ENCODE measurements around the gene S100A12. TPM values are rescaled to one million over a fixed set of nuclear protein-coding genes. Genes with fewer than 3 reads are reported as not detected.

Gene S100A12
- polyA plus RNA-seq, 1 of the 3 experiments (the other 2 are of a cell fraction) = not detected

- CTCF ChIA-PET = interaction anchor here (1.8 to 2.8 kb wide), 3 partner anchors 11 to 129 kb away, joined by 5 to 11 read pairs (median 6); no protein-coding TSS in a partner anchor
- no peaks in the 10 kb centered on the region for H3K9me2 ChIP-seq
- H3K4me3 ChIP-seq (ENCODE audit: low read depth in 2 of 2, low read length in 1 of 2) = no peak overlapping the region
- H3F3A ChIP-seq (replicated peaks; ENCODE audit: insufficient read depth) = no peaks in the 10 kb centered on the region
- no peak overlapping the region for H3K9ac ChIP-seq
- TF ChIP-seq USF2 (IDR thresholded peaks at IDR 0.05; ENCODE audit: borderline replicate concordance, low read depth, low read length) (no peak), RAD21 (IDR thresholded peaks at IDR 0.05; ENCODE audit: low read length) (no peak), TAF1 (IDR thresholded peaks at IDR 0.05; ENCODE audit: borderline replicate concordance, low read depth, low read length) (no peak), CHD2 (IDR thresholded peaks at IDR 0.05; ENCODE audit: low read length, partially characterized antibody) (no peak), FOSL2 (IDR thresholded peaks at IDR 0.05; ENCODE audit: borderline replicate concordance, low read depth) (no peak), GABPA (IDR thresholded peaks at IDR 0.05; ENCODE audit: low read depth) (no peak), YY1 (IDR thresholded peaks at IDR 0.05; ENCODE audit: low read depth) (no peak), FOXM1 (IDR thresholded peaks at IDR 0.05; ENCODE audit: low read depth) (no peak), NFIC (IDR thresholded peaks at IDR 0.05; ENCODE audit: borderline replicate concordance) (no peak), MXI1 (IDR thresholded peaks at IDR 0.05; ENCODE audit: low read depth, low read length) (no peak), RXRA (IDR thresholded peaks at IDR 0.05; ENCODE audit: borderline replicate concordance, low read depth) (no peak)
- TF ChIP-seq, protein P1, sequence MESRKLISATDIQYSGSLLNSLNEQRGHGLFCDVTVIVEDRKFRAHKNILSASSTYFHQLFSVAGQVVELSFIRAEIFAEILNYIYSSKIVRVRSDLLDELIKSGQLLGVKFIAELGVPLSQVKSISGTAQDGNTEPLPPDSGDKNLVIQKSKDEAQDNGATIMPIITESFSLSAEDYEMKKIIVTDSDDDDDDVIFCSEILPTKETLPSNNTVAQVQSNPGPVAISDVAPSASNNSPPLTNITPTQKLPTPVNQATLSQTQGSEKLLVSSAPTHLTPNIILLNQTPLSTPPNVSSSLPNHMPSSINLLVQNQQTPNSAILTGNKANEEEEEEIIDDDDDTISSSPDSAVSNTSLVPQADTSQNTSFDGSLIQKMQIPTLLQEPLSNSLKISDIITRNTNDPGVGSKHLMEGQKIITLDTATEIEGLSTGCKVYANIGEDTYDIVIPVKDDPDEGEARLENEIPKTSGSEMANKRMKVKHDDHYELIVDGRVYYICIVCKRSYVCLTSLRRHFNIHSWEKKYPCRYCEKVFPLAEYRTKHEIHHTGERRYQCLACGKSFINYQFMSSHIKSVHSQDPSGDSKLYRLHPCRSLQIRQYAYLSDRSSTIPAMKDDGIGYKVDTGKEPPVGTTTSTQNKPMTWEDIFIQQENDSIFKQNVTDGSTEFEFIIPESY (IDR thresholded peaks at IDR 0.05; ENCODE audit: borderline replicate concordance, low read depth) = no peak
- TF ChIP-seq, protein P2, sequence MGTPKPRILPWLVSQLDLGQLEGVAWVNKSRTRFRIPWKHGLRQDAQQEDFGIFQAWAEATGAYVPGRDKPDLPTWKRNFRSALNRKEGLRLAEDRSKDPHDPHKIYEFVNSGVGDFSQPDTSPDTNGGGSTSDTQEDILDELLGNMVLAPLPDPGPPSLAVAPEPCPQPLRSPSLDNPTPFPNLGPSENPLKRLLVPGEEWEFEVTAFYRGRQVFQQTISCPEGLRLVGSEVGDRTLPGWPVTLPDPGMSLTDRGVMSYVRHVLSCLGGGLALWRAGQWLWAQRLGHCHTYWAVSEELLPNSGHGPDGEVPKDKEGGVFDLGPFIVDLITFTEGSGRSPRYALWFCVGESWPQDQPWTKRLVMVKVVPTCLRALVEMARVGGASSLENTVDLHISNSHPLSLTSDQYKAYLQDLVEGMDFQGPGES (IDR thresholded peaks at IDR 0.05; ENCODE audit: low read depth, low read length) = no peak
- no peaks in the 10 kb centered on the region for H3K79me2 ChIP-seq (ENCODE audit: insufficient read depth)
- H3K27ac ChIP-seq (ENCODE audit: low read depth in 2 of 2, low read length in 1 of 2) = no peak overlapping the region
- H4K20me1 ChIP-seq (ENCODE audit: insufficient read depth) = no peaks in the 10 kb centered on the region
- no peak overlapping the region for H2AFZ ChIP-seq (ENCODE audit: low read depth)
- H3K4me1 ChIP-seq (ENCODE audit: control insufficient read depth in 1 of 2, insufficient read depth in 2 of 2, low read depth in 1 of 2, low read length in 1 of 2) = no peaks in the 10 kb centered on the region
- POLR2A ChIA-PET = no interaction called here
- H3K9me3 ChIP-seq = no peaks in the 10 kb centered on the region
- DNase-seq = no peak
- WGBS (ENCODE audit: low lambda C conversion rate) = 11% methylated on average over 6 of the region's 6 CpGs
- no peaks in the 10 kb centered on the region for H3K36me3 ChIP-seq (replicated peaks in 1 of 2; ENCODE audit: control insufficient read depth in 1 of 2, insufficient read depth in 2 of 2, low read length in 1 of 2)
- peaks cover 31% of the 10 kb centered on the region; the same call in 1 of the 2 replicates for H3K27me3 ChIP-seq (ENCODE audit: insufficient read depth)
- no peak overlapping the region for H3K4me2 ChIP-seq
Observed at GRCh38 chr1:153366261-153366660, 9.2 kb downstream of the S100A12 start.

GRCh38 chr1:153365696-153366095, 9.7 kb downstream of the S100A12 start:
- DNase-seq = no peak
- Histone ChIP-seq H3K36me3 (replicated peaks in 1 of 2; ENCODE audit: control insufficient read depth in 1 of 2, insufficient read depth in 2 of 2, low read length in 1 of 2) (no peaks in the 10 kb centered on the region), H2AFZ (ENCODE audit: low read depth) (no peak overlapping the region), H3F3A (replicated peaks; ENCODE audit: insufficient read depth) (no peaks in the 10 kb centered on the region), H4K20me1 (ENCODE audit: insufficient read depth) (no peaks in the 10 kb centered on the region), H3K9ac (no peak overlapping the region), H3K79me2 (ENCODE audit: insufficient read depth) (no peaks in the 10 kb centered on the region), H3K4me3 (ENCODE audit: low read depth in 2 of 2, low read length in 1 of 2) (no peak overlapping the region), H3K27me3 (ENCODE audit: insufficient read depth) (peaks cover 31% of the 10 kb centered on the region; the same call in 1 of the 2 replicates), H3K9me2 (no peaks in the 10 kb centered on the region), H3K9me3 (no peaks in the 10 kb centered on the region), H3K4me1 (ENCODE audit: control insufficient read depth in 1 of 2, insufficient read depth in 2 of 2, low read depth in 1 of 2, low read length in 1 of 2) (no peaks in the 10 kb centered on the region), H3K27ac (ENCODE audit: low read depth in 2 of 2, low read length in 1 of 2) (no peak overlapping the region), H3K4me2 (no peak overlapping the region)
- ChIA-PET POLR2A (no interaction called here), CTCF (interaction anchor here (1.6 to 2.8 kb wide), 3 partner anchors 11 to 129 kb away, joined by 5 to 11 read pairs (median 6); no protein-coding TSS in a partner anchor)
- TF ChIP-seq CTCF (IDR thresholded peaks at IDR 0.05) (no peak), TAF1 (IDR thresholded peaks at IDR 0.05; ENCODE audit: borderline replicate concordance, low read depth, low read length) (no peak), CHD2 (IDR thresholded peaks at IDR 0.05; ENCODE audit: low read length, partially characterized antibody) (no peak), GABPA (IDR thresholded peaks at IDR 0.05; ENCODE audit: low read depth) (no peak)
- WGBS (ENCODE audit: low lambda C conversion rate) = 10% methylated on average over 8 of the region's 8 CpGs

All from SK-N-SH (cell line).